ENCODE data around the gene LRP1B.

GRCh38 chr2:142061733-142062132 is 69.1 kb downstream of the LRP1B start:
- TF ChIP-seq CTCF (IDR thresholded peaks at IDR 0.05) = no peak
- TF ChIP-seq ZFX (IDR thresholded peaks at IDR 0.05; ENCODE audit: borderline replicate concordance) = no peak
